ENCODE data around the gene ACP4.

Gene ACP4

DNA sequence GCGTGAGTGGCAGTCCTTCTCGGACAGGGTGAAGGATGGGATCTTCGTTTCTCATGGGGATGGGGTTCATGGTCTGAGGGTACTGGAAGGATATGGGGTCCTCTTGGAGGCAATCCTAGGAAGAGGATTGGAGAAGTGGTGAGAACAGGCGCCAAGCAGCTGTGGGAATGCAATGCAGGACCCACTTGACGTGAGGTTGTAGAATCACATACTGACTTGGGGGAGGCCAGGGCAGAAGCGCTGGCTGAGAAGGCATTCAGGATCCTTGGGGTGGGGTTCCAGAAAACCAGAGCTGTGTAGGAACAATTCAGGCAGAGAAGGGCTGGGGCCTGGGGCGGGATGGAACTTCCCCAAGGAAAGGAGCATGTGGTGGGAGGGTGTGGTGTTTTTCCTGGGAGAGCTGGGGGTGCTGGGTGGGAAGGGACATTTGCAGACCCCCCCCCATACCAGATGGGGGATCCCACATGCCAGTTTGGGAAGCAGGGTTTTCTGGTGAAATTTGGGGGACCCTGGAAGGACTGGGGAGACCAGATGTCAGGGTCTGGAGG is 32.5 kb downstream of the ACP4 start:
- DNase-seq (ENCODE audit: low spot score): no peak

GRCh38 chr19:50823389-50824042 is 33.3 kb downstream of the ACP4 start, which contains the start of gene KLK1:
KLK1 (minus strand) TSS chr19:50823787; CDS start chr19:50823748, 39 bp downstream.
- DNase-seq (ENCODE audit: low spot score): no peak

GRCh38 chr19:50826492-50827240 is 36.5 kb downstream of the ACP4 start:
- no peak for DNase-seq (ENCODE audit: low spot score)

DNA sequence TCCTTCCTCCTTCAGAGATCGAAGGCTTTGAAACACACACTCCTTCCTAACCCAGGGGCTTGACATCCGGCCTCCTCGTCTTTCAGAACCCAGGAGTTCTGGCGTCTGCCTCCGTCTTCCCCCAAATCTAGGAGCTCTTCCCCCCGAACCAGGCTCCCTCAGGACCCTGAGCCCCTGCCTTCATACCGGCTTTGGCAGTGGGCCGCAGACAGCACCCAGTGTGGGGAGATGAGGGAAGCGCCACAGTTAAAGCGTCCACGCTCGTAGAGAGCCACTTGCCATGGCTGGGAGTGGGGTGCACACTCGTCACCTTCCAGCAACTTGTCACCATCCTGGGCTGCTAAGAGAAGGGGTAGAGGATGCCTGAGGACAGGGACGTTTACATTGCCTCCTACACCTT is 37.3 kb downstream of the ACP4 start:
- DNase-seq (ENCODE audit: low spot score): no peak

GRCh38 chr19:50829801-50830200 is 39.6 kb downstream of the ACP4 start:
- no peak for DNase-seq (ENCODE audit: low spot score)

GRCh38 chr19:50830266-50831025 is 40.2 kb downstream of the ACP4 start:
- no peak for DNase-seq (ENCODE audit: low spot score)

- DNase-seq (ENCODE audit: low spot score): no peak
These were observed 40.8 kb downstream of the ACP4 start for GRCh38 chr19:50831026-50831396.

DNA sequence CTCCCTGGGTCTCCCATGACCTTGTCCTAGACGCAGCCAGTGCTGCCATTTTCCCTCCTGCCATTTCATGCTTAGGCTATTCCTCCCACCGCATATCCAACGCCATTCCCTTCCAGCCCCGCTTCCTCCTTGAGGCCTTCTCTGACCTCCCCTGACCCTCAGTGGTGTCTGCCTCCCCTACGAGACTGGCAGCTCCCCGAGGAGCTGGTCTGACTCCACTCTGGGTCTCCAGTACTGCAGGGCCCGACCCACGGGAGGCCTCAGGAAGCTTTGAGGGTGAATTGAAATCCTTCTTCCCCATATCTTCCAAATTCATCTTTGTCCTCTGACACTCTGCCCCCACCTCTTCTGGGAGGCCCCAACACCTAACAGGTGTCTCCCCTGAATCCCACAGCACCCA is 42.5 kb downstream of the ACP4 start:
- no peak for DNase-seq (ENCODE audit: low spot score)

- no peak for DNase-seq (ENCODE audit: low spot score)
These were observed 43.0 kb downstream of the ACP4 start, which contains the start of gene KLK15 for GRCh38 chr19:50833117-50833801. KLK15 (minus strand) TSS chr19:50833574; CDS start chr19:50831492, 2,082 bp downstream.

DNA sequence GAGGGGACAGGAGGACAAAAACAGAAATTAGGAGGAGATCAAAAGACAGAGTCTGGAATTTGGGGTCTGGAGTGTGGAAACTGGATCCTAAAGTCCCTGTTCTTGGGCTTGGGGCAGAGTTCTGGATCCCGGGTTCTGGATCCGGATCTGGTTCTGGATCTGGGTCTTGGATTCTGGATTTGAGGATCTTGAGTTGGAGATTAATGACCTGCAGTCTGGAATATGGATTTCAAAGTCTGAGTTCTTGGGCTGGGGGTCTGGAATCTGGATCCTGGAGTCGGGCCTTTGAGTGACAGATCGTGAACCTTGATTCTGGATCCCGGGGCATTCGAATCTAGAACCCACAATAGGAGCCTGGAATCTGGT is 43.6 kb downstream of the ACP4 start:
- DNase-seq (ENCODE audit: low spot score): no peak

DNA sequence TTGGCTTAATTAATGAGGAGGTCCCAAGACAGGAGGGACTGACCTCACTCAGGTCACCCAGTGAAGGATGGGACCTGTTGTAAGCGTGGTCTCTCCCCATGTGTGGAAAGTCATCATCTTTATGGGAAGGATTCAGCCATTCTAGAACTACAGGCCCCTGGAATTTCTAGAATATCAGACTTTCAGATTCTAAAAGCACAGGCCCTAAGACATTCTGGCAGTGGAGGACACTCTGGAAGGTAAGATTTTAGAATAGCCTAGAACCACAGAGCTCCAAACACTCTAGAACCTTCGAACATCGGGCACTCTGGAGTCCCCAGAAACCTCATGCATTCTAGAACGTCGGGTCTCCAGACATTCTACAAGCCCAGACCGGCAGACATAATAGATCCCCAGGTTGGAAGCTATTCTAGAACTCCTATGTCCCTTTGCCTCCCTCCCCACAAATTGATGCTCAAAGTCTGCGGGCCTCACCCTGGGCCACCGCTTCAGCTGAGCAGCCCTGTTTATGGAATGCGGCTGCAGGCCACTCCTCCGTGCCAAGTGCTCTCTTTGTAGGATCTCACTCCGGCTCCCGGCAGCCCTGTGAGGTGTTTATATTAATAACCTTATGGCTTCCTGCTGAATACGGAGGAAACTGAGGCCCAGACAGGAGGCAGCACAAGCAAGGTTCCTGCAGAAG is 45.0 kb downstream of the ACP4 start:
- no peak for DNase-seq (ENCODE audit: low spot score)

- no peak for DNase-seq (ENCODE audit: low spot score)
These were observed 45.7 kb downstream of the ACP4 start for GRCh38 chr19:50835785-50836542.

DNA sequence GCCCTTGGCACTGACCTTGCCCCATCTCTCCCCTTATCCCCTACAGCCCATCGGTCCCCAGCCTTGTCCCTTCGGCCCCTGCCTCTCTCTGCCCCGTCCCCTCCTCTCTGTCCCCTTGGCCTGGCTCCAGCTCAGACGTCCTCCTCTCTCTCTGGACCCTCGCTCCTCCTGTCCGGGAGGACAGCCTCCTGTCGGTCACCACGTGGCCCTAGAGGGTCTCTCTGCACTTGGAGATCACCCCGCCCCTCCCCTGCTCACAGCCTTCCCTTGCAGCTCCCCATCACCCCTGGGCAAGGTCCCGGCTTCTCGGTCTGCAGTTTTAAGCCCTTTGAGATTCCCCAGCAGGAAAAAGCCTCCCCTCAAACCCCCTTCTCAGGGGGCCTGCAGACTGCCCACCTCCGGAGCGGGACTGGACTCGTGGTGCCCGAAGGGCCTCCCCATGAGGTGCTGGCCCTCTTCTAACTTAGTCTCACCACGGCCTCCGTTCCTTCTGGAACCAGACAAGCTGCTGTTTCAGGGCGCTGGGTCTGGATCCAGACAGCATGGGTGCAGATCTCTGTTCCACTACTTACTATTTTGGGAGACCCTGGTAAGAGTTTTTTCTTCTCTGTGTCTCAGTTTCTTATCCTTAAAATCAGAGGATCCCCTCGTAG is 46.5 kb downstream of the ACP4 start:
- no peak for DNase-seq (ENCODE audit: low spot score)

DNA sequence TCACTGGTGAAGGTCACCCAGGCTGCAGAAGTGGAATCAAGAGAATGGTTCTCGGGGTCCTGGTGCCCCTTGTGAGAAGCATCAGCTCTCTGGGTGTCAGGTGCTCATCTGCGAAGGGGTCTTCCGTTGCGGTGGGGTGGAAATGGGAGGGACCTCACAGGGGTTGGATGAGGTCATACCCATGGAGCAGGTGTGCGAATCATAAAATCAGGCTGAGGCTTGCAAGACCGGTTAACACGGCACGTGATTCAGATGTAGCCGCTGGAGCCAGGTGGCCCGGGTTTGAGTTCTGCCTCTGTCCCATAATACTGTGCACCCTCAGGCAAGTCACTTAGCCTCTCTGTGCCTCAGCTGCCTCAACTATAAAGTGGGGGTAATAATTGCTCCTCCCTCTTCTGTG is 47.1 kb downstream of the ACP4 start:
- no peak for DNase-seq (ENCODE audit: low spot score)

DNA sequence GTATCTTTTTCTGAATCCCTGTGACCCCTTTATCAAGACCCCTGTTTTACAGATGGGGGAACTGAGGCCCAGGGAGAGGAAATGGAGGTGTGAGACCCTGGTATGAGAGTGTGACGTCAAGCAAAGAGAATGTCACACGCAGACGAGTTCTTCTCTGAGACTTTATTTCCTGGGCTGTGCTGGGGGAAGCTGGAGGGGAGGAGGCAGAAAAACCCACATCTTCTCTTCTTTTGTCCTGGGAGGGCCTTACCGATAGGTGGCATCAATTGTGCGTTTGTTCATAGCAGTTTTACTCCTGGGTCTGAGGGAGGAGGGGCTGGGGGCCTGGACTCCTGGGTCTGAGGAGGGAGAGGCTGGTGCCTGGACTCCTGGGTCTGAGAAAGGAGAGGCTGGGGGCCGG is 48.0 kb downstream of the ACP4 start:
- DNase-seq (ENCODE audit: low spot score): no peak

DNA sequence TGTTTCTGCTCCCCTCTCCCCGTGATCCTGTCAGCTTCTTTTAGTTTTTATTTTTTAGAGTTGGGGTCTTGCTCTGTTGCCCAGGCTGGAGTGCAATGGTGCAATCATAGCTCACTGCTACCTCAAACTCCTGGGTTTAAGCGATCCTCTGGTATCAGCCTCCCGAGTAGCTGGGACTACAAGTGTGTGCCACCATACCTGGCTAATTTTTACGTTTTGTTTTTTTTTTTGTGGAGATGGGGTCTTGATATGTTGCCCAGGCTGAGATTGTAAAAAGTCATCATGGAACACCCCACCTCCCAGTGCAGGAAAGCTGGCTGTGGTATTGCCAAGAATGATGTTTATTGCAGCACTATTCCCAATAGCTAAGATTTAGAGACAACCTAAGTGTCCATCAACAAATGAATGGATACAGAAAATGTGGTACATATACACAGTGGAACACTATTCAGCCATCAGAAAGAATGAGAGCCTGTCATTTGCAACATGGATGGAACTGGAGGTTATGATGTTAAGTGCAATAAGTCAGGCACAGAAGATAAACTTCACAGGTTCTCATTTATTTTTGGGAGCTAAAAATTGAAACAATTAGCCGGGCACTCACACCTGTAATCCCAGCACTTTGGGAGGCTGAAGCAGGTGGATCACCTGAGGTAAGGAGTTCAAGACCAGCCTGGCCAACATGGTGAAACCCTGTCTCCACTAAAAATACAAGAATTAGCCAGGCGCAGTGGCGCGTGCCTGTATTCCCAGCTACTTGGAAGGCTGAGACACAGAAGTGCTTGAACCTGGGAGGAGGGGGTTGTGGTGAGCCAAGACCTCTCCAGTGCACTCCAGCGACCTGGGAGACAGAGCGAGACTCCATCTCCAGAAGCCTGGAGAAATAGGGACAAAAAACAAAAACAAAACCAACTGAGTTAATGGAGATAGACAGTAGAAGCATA is 49.8 kb downstream of the ACP4 start:
- no peak for DNase-seq (ENCODE audit: low spot score)

- no peak for DNase-seq (ENCODE audit: low spot score)
These were observed 51.9 kb downstream of the ACP4 start for GRCh38 chr19:50842130-50842529.

- no peak for DNase-seq (ENCODE audit: low spot score)
These were observed 53.0 kb downstream of the ACP4 start for GRCh38 chr19:50843205-50843604.

DNA sequence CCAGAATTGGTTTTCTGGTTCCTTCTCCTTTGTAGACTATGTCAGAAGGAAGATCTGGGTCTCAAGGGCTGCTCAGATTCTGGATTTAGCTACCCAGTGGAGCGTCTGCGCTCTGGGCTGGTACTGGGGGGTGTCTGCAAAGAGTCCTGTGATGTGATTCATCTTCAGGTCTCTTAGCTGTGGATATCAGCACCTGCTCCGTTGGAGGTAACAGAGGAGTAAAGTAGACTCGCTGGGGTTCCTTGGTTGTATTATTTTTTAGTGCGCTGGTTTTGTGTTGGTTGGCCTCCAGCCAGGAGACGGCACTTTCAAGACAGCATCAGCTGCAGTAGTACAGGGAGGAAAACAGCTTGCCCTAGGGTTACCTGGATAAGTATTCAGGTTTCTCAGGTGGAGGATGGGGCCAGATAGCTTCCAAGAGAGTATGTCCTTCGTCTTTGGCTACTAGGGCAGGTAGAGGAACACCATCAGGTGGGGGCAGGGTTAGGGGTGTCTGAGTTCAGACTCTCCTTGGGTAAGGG is 53.5 kb downstream of the ACP4 start:
- no peak for DNase-seq (ENCODE audit: low spot score)
